Measurements from ENCODE around the gene CDK8. TPM values are rescaled to one million over a fixed set of nuclear protein-coding genes. Genes with fewer than 3 reads are reported as not detected.
A peak's percentile ranks its signal among the peaks of the same experiment; 100 is the strongest.

The CDK8 gene
- total RNA-seq, 1 donor from 2014 or later: 30.0 TPM

GRCh38 chr13:26401069-26401468 lies 147.1 kb downstream of the CDK8 start:
- Mint-ChIP-seq H3K27ac (ENCODE audit: unreplicated experiment) (no peak overlapping the region), H3K9me3 (no peaks in the 10 kb centered on the region), H3K36me3 (ENCODE audit: low read depth) (no peaks in the 10 kb centered on the region)

GRCh38 chr13:26401578-26402021 lies 147.7 kb downstream of the CDK8 start:
- Mint-ChIP-seq H3K36me3 (ENCODE audit: low read depth) (peaks cover 5% of the 10 kb centered on the region), H3K4me1 (no peaks in the 10 kb centered on the region), H3K27ac (ENCODE audit: unreplicated experiment) (no peak overlapping the region), H3K9me3 (no peaks in the 10 kb centered on the region), H3K27me3 (ENCODE audit: low read depth) (no peaks in the 10 kb centered on the region), H3K4me3 (no peak overlapping the region)
- no peak for DNase-seq (ENCODE audit: low read depth, low spot score)
- TF ChIP-seq CTCF (conservative IDR thresholded peaks at IDR 0.05): no peak

More at GRCh38 chr13:26401069-26401468, 147.1 kb downstream of the CDK8 start:
- DNase-seq (ENCODE audit: low read depth, low spot score): no peak
- no peaks in the 10 kb centered on the region for H3K27me3 Mint-ChIP-seq (ENCODE audit: low read depth)
- no peaks in the 10 kb centered on the region for H3K4me1 Mint-ChIP-seq
- TF ChIP-seq CTCF (conservative IDR thresholded peaks at IDR 0.05): no peak
- no peak overlapping the region for H3K4me3 Mint-ChIP-seq

- peaks cover 8% of the 10 kb centered on the region for H3K36me3 Mint-ChIP-seq (ENCODE audit: low read depth)
- no peak overlapping the region for H3K27ac Mint-ChIP-seq (ENCODE audit: unreplicated experiment)
- TF ChIP-seq CTCF (conservative IDR thresholded peaks at IDR 0.05): no peak
- no peak overlapping the region for H3K4me3 Mint-ChIP-seq
- H3K27me3 Mint-ChIP-seq (ENCODE audit: low read depth): no peaks in the 10 kb centered on the region
- DNase-seq (ENCODE audit: low read depth, low spot score): no peak
- no peaks in the 10 kb centered on the region for H3K9me3 Mint-ChIP-seq
- no peaks in the 10 kb centered on the region for H3K4me1 Mint-ChIP-seq
Measured at GRCh38 chr13:26406791-26407190, 152.9 kb downstream of the CDK8 start.

GRCh38 chr13:26411206-26411605 lies 157.3 kb downstream of the CDK8 start:
- peaks cover 5% of the 10 kb centered on the region for H3K9me3 Mint-ChIP-seq
- no peak for TF ChIP-seq CTCF (conservative IDR thresholded peaks at IDR 0.05)
- H3K36me3 Mint-ChIP-seq (ENCODE audit: low read depth): peaks cover 15% of the 10 kb centered on the region
- H3K4me1 Mint-ChIP-seq: peaks cover 7% of the 10 kb centered on the region
- no peak overlapping the region for H3K27ac Mint-ChIP-seq (ENCODE audit: unreplicated experiment)
- no peak for DNase-seq (ENCODE audit: low read depth, low spot score)
- no peaks in the 10 kb centered on the region for H3K27me3 Mint-ChIP-seq (ENCODE audit: low read depth)
- H3K4me3 Mint-ChIP-seq: no peak overlapping the region

- H3K27me3 Mint-ChIP-seq (ENCODE audit: low read depth): no peaks in the 10 kb centered on the region
- no peak for TF ChIP-seq CTCF (conservative IDR thresholded peaks at IDR 0.05)
- H3K36me3 Mint-ChIP-seq (ENCODE audit: low read depth): peaks cover 13% of the 10 kb centered on the region
- H3K27ac Mint-ChIP-seq (ENCODE audit: unreplicated experiment): peak overlapping the region; percentile 45
- H3K9me3 Mint-ChIP-seq: peaks cover 7% of the 10 kb centered on the region
- peaks cover 7% of the 10 kb centered on the region for H3K4me1 Mint-ChIP-seq
- DNase-seq (ENCODE audit: low read depth, low spot score): no peak
- H3K4me3 Mint-ChIP-seq: no peak overlapping the region
Measured at GRCh38 chr13:26412263-26412662, 158.3 kb downstream of the CDK8 start.

All from neural crest cell (in vitro differentiated cells).